Activated CD4-positive, CD25-positive, alpha-beta regulatory T cell treated with anti-CD3 and anti-CD28 coated beads, Interleukin-2, amount 50 U/mL, for 24 hours (primary cell): ENCODE results near the gene TULP1.
"Not testable (repeated sequence)": the region's sequence is repeated elsewhere in the genome, so short reads cannot be mapped to it uniquely, and the experiment has no call there.

Experiments
- ATAC-seq, 2 donors: fragments of 150-1000 bp; cut with Tn5 transposase; one replicate each; pipeline ENCODE4 v1.10.0; 2021; ENCODE audit warnings: mild to moderate bottlenecking in 1 of 2, moderate library complexity in 1 of 2

TULP1 gene

DNA sequence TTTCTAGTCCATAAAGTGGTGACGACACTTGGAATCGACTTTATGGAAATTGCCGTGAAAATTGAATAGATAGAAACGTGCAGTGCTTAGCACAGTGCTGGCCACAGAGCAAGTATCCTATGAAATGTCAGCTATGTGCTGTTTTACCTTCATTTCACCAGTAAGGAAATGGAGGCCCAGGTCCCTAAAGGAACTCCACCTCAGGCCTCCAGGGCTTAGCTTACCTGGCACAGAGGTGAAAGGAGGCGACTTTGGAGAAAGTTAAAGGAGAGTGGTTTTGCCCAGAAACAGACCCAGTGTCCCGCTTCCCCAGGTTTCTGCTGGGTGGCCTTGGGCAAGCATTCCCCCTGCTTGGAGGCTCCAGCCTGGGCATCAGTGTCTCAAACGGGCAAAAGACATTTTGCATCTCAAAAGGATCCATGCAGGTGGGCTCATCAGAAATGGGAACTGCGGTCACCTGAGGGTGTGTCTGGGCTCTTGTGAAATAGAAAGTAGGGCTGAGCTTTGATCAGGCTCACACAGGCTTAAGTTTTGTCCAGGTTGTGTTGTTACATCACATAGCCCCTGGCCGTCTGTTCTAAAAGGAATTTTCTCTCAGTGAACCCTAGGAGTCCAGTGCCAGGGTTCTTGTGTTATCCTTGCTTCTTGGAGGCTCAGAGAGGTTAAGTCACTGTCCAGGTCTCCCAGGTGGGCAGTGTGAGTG is 6.8 kb upstream of the TULP1 start:
- ATAC-seq, result no peak

- ATAC-seq, result no peak
Observed at GRCh38 chr6:35518566-35519312, 6.0 kb upstream of the TULP1 start.

GRCh38 chr6:35517978-35518377 is 5.3 kb upstream of the TULP1 start:
- not testable (repeated sequence) for ATAC-seq

DNA sequence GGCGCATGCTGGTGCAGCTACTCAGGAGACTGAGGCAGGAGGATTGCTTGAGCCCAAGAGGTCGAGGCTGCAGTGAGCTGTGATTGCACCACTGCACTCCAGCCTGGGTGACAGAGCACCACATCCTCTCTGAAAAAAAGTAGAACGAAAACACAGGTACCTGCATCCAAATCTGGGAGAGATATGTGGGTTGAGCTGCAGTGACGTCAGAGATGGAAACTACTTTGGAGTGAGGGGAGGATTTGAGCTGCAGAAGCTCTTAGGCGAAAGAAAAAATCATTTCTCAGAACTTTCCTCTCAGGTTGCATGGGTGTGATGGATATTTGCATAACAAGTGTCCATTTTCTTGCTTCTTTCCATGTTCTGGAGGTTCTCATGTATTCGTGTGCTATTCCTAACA is 4.0 kb upstream of the TULP1 start:
- ATAC-seq, result no peak

DNA sequence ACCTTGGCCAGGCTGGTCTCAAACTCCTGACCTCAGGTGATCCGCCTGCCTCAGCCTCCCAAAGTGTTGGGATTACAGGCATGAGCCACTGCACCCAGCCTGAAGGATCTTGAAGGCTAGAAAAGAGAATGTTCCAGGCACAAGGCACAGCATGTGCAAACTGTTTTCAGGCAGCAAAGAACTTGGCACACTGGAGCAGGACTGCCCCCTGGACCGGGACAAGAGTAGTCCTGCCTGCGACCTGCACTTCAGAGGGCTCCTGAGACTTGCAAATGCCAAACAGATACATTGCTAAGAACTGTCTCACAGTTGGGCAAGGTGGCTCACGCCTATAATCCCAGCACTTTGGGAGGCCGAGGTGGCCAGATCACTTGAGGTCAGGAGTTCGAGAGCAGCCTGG is 3.2 kb upstream of the TULP1 start:
- not testable (repeated sequence) for ATAC-seq

- ATAC-seq, result no peak
Observed at GRCh38 chr6:35514587-35514986, 1.9 kb upstream of the TULP1 start.

- ATAC-seq, result no peak
Observed at GRCh38 chr6:35512006-35512405, 690 bp downstream of the TULP1 start.

DNA sequence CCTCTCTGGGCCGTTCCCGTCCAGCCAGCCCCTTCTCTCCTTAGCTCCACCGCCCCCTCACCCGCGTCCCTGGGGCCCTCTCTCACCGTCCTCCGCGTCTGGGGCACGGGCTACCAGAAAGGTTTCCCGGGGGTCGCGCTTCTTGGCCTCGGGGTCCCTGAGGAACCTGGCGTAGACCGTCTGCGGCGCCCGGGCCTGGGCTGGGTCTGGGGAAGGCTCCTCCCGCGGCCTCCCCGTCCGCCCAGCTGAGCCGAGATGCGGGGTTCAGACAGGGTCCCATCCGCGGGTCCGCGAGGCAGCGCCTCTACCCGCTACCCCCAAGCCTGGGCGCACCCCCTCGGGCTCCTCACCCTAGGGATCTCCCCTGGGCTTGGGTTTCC is 1.1 kb downstream of the TULP1 start:
- ATAC-seq, result no peak

GRCh38 chr6:35510916-35511561 is 1.7 kb downstream of the TULP1 start:
- no peak for ATAC-seq

GRCh38 chr6:35508542-35508941 is 4.2 kb downstream of the TULP1 start:
- no peak for ATAC-seq

DNA sequence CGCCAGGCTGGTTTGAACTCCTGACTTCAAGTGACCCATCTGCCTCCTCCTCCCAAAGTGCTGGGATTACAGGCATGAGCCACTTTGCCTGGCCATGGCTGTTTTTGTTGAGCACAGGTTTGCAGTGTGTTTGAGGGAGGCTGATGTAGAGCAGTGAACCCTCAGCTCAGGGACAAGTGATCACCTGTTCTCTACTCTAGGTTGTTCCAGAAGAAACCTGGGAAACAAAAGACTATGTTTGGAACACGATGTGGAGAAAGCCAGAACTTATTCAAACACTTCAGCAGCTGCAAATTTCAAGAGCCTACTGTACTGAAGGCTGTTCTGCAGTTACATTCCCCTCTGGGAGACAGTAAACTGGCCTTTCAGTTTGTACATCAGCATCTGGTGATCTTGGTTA is 4.7 kb downstream of the TULP1 start:
- ATAC-seq, result no peak

DNA sequence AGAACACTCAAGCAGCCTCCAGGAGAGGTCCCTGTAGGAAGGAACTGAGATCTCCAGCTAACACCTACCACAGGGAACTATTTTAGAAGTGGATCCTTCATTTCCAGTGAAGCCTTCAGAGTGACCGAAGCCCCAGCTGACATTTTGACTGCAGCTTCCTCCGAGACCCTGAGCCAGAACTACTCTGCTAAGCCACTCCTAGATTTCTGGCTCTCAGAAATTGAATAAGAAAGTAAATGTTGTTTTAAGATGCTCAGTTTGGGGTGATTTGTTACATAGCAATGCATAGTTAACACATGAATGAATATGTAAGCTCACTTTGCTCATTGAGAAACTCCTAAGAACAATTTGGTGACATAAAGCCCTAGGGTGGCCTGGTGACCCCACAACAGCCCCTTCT is 5.5 kb downstream of the TULP1 start:
- ATAC-seq, result no peak

DNA sequence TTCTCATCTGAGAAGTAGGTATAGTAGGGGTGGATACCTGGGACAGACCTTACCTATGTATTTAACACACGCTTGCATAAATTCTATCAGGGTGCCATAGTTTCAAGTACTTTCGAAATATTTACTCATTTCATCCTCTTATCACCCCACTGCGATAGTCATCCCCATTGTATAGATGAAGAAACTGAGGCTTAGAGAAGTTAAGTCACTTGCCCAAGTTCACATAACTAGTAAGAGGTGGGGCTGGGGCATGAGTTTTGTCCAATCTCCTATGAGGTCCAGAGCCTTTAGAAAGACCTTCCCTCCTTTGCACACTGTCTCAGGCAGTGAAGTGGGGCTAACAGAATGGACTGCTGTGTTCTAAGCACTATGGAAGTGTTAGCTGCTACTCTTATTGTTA is 6.2 kb downstream of the TULP1 start:
- no peak for ATAC-seq

- no peak for ATAC-seq
Observed at GRCh38 chr6:35505999-35506412, 6.7 kb downstream of the TULP1 start.

- ATAC-seq, result no peak
Observed at GRCh38 chr6:35503534-35503933, 9.2 kb downstream of the TULP1 start.

DNA sequence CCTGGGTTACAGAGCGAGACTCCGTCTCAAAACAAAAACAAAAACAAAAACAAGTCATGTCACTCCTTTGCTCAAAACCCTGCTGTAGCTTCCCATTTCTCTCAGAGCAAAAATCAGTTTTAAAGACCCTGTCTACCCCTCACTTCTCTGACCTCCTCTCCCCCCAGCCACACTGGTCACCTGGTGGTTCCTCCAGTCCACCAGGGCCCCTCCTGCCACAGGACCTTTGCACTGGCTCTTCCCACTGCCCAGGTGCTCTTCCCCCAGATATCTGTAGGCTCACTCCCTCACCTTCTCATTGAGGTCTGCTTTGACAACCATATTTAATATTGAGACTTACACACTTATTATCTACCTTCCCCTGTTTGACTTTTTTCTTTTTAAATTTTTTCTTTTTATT is 10.9 kb downstream of the TULP1 start:
- no peak for ATAC-seq

DNA sequence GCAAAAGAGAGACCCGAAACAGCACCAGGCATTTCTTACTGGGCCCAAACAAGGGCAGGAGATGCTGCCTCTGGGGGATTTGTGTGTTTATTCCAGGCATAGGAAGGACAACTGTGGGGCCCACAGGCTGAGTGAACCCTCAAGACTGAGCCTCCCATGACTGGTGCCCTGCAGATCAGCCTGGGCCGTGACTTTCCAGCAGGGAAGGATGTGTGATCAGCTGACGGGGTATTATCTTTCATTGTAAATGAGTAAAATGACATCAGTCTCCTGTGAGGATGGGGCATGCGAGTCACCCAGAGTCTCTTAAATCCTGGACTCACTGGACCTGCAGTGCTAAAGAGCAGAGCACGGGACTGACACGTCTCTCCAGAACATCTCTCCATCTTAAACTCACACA is 11.9 kb downstream of the TULP1 start:
- no peak for ATAC-seq

- no peak for ATAC-seq
Observed at GRCh38 chr6:35499372-35499771, 13.3 kb downstream of the TULP1 start.

DNA sequence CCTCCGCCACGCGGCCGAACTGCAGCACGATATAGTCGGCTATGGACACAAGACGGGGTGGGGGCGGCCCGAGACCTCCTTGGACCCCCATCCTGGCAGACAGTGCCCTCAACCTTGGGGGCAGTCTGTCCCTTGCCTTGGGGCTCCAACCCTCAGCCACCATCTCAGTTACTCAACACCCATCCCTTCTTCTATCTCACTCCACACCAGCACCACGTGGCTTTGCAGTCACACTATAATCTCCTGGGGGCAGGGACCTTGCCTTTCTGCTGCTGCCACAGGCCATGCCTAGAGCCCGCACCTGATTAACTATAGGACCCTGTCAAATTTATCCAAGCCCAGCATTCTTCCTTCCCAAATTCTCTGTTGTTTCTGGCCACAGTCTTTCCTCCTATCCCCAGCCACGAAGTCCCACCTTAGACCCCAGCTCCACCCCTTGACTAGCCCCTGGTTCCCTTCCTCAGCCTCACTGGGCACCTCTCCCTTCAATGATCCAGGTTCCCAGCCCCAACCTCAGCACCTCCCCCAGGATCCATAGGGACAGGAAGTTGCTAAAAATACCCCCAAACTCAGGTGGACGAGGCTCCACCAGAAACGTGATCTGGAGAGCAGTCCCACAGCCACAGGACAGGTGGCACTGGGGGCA is 14.2 kb downstream of the TULP1 start:
- ATAC-seq, result no peak

- peak; percentile 41 to 55 for ATAC-seq
Observed at GRCh38 chr6:35497571-35498421, 14.9 kb downstream of the TULP1 start.

- ATAC-seq, result peak; percentile 71 to 74
Observed at GRCh38 chr6:35496841-35497570, 15.7 kb downstream of the TULP1 start, which contains the start of gene TEAD3. Gene TEAD3, minus strand, starts transcription at chr6:35497079.
